Measurements from ENCODE around the gene PARP2. TPM values are rescaled to one million over a fixed set of nuclear protein-coding genes. Genes with fewer than 3 reads are reported as not detected.

The PARP2 gene
- total and polyA plus RNA-seq, 9 of the 15 experiments (the other 6 are each of a cell fraction or from before 2014, with no cell fraction given), result 19.7 to 50.5 (median 29.9) TPM

DNA sequence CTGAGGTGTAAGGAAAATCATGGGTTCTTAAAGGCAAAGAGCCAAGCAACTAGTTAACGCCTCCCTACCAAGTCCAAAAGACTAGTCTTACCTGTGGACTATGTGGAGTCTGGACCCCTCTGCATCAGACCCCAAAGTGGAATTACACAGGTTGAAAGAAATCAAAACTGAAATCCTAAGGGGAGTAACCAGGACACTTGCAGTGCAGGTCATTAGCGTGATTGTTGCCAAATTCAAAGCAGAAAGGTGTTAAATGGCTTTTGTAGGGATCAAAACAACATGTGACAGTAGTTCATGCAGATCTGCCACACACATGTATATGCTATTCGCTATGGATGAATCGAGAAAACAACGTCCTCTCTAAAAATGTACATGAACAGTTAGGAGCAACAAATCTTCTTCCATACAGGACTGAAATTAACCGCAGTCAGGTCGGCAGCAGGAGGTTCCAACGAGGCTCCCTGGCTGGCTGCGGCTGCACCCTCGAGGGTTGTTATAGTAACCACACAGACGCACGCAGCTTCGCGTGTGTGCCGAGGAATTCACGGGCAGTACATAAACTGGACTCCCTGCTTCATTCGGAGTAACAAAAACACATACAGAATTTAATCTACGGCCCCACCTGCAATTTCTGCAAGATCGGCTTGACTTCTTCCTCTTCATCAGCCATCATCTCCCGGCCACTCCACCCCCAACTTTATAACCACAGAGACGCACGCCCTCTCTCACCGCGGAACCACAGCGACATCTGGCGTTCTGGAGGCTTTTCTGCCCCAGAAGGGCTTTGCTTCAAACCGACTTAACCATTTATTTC is 38.0 kb upstream of the PARP2 start, which contains the start of gene TTC5 (continued):
- TF ChIP-seq, protein P1, sequence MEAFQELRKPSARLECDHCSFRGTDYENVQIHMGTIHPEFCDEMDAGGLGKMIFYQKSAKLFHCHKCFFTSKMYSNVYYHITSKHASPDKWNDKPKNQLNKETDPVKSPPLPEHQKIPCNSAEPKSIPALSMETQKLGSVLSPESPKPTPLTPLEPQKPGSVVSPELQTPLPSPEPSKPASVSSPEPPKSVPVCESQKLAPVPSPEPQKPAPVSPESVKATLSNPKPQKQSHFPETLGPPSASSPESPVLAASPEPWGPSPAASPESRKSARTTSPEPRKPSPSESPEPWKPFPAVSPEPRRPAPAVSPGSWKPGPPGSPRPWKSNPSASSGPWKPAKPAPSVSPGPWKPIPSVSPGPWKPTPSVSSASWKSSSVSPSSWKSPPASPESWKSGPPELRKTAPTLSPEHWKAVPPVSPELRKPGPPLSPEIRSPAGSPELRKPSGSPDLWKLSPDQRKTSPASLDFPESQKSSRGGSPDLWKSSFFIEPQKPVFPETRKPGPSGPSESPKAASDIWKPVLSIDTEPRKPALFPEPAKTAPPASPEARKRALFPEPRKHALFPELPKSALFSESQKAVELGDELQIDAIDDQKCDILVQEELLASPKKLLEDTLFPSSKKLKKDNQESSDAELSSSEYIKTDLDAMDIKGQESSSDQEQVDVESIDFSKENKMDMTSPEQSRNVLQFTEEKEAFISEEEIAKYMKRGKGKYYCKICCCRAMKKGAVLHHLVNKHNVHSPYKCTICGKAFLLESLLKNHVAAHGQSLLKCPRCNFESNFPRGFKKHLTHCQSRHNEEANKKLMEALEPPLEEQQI (IDR thresholded peaks at IDR 0.05), result peak; percentile 92
- TF ChIP-seq, protein P2, sequence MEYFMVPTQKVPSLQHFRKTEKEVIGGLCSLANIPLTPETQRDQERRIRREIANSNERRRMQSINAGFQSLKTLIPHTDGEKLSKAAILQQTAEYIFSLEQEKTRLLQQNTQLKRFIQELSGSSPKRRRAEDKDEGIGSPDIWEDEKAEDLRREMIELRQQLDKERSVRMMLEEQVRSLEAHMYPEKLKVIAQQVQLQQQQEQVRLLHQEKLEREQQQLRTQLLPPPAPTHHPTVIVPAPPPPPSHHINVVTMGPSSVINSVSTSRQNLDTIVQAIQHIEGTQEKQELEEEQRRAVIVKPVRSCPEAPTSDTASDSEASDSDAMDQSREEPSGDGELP (CRISPR knock-in tag; IDR thresholded peaks at IDR 0.05; ENCODE audit: borderline replicate concordance), result peak; percentile 18; the same call in 1 of the 2 replicates
- no peak for TF ChIP-seq MEF2D (tag; conservative IDR thresholded peaks at IDR 0.05; ENCODE audit: low read depth)
- 0 out of 2 replicates have a peak, but pooled peaks have one; percentile 29 for TF ChIP-seq TRIM28 (IDR thresholded peaks at IDR 0.05)
- TF ChIP-seq ATF7 (IDR thresholded peaks at IDR 0.05), result no peak
- no peak for TF ChIP-seq LEF1 (IDR thresholded peaks at IDR 0.05)
- TF ChIP-seq, protein P3, sequence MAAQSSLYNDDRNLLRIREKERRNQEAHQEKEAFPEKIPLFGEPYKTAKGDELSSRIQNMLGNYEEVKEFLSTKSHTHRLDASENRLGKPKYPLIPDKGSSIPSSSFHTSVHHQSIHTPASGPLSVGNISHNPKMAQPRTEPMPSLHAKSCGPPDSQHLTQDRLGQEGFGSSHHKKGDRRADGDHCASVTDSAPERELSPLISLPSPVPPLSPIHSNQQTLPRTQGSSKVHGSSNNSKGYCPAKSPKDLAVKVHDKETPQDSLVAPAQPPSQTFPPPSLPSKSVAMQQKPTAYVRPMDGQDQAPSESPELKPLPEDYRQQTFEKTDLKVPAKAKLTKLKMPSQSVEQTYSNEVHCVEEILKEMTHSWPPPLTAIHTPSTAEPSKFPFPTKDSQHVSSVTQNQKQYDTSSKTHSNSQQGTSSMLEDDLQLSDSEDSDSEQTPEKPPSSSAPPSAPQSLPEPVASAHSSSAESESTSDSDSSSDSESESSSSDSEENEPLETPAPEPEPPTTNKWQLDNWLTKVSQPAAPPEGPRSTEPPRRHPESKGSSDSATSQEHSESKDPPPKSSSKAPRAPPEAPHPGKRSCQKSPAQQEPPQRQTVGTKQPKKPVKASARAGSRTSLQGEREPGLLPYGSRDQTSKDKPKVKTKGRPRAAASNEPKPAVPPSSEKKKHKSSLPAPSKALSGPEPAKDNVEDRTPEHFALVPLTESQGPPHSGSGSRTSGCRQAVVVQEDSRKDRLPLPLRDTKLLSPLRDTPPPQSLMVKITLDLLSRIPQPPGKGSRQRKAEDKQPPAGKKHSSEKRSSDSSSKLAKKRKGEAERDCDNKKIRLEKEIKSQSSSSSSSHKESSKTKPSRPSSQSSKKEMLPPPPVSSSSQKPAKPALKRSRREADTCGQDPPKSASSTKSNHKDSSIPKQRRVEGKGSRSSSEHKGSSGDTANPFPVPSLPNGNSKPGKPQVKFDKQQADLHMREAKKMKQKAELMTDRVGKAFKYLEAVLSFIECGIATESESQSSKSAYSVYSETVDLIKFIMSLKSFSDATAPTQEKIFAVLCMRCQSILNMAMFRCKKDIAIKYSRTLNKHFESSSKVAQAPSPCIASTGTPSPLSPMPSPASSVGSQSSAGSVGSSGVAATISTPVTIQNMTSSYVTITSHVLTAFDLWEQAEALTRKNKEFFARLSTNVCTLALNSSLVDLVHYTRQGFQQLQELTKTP (IDR thresholded peaks at IDR 0.05; ENCODE audit: low read depth in 1 of 2, partially characterized antibody in 2 of 2), result peak in 1 of 2 experiments; percentile 53
- no peak for TF ChIP-seq ZNF785 (CRISPR knock-in tag; IDR thresholded peaks at IDR 0.05)
- no peak for TF ChIP-seq TOE1 (IDR thresholded peaks at IDR 0.05; ENCODE audit: borderline replicate concordance)
- TF ChIP-seq TOE1 (CRISPR knock-in tag; IDR thresholded peaks at IDR 0.05; ENCODE audit: borderline replicate concordance, low read depth), result no peak
- TF ChIP-seq ELF2 (CRISPR knock-in tag; IDR thresholded peaks at IDR 0.05), result no peak
- TF ChIP-seq RAD21 (CRISPR knock-in tag; conservative IDR thresholded peaks at IDR 0.05 in 1 of 2, IDR thresholded peaks at IDR 0.05 in 1 of 2), result peak; percentile 39 to 49; a peak in 3 of 4 replicates
- TF ChIP-seq, protein P4, sequence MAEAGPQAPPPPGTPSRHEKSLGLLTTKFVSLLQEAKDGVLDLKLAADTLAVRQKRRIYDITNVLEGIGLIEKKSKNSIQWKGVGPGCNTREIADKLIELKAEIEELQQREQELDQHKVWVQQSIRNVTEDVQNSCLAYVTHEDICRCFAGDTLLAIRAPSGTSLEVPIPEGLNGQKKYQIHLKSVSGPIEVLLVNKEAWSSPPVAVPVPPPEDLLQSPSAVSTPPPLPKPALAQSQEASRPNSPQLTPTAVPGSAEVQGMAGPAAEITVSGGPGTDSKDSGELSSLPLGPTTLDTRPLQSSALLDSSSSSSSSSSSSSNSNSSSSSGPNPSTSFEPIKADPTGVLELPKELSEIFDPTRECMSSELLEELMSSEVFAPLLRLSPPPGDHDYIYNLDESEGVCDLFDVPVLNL (CRISPR knock-in tag; IDR thresholded peaks at IDR 0.05; ENCODE audit: low read depth), result no peak
- TF ChIP-seq HMG20A (CRISPR knock-in tag; conservative IDR thresholded peaks at IDR 0.05), result no peak
- no peak for TF ChIP-seq MED1 (CRISPR knock-in tag; IDR thresholded peaks at IDR 0.05; ENCODE audit: borderline replicate concordance)
- no peak for TF ChIP-seq STAT5A (IDR thresholded peaks at IDR 0.05; ENCODE audit: borderline replicate concordance, low read length)
- TF ChIP-seq ZNF444 (CRISPR knock-in tag; IDR thresholded peaks at IDR 0.05), result no peak
- TF ChIP-seq CREM (IDR thresholded peaks at IDR 0.05; ENCODE audit: low read depth), result peak; percentile 22
- TF ChIP-seq SRSF1 (IDR thresholded peaks at IDR 0.05; ENCODE audit: low read depth, low read length), result no peak
- no peak for TF ChIP-seq ZBED1 (IDR thresholded peaks at IDR 0.05)

Measured in K562 (cell line).